Measurements from ENCODE around the gene DTL. TPM values are rescaled to one million over a fixed set of nuclear protein-coding genes. Genes with fewer than 3 reads are reported as not detected.
A peak's percentile ranks its signal among the peaks of the same experiment; 100 is the strongest.

DTL gene, protein sequence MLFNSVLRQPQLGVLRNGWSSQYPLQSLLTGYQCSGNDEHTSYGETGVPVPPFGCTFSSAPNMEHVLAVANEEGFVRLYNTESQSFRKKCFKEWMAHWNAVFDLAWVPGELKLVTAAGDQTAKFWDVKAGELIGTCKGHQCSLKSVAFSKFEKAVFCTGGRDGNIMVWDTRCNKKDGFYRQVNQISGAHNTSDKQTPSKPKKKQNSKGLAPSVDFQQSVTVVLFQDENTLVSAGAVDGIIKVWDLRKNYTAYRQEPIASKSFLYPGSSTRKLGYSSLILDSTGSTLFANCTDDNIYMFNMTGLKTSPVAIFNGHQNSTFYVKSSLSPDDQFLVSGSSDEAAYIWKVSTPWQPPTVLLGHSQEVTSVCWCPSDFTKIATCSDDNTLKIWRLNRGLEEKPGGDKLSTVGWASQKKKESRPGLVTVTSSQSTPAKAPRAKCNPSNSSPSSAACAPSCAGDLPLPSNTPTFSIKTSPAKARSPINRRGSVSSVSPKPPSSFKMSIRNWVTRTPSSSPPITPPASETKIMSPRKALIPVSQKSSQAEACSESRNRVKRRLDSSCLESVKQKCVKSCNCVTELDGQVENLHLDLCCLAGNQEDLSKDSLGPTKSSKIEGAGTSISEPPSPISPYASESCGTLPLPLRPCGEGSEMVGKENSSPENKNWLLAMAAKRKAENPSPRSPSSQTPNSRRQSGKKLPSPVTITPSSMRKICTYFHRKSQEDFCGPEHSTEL
- total RNA-seq (2021; ENCODE audit: unreplicated experiment) (41.0 TPM), Bru-seq, nascent RNA (percentile 85 among the genes with signal in this experiment), BruChase-seq, experiment 1, labeled RNA remaining after a 6-hour chase (percentile 65 among the genes with signal in this experiment), BruChase-seq, experiment 2, labeled RNA remaining after a 2-hour chase (percentile 71 among the genes with signal in this experiment)
- polyA plus RNA-seq (2012): 11.1 and 20.1 TPM in 2 replicates
- long read RNA-seq, full-length matches to known transcripts: 27 of 70 reads
- long read RNA-seq, partial matches to known transcripts: 40 of 70 reads
- long read RNA-seq, other reads (novel, unspliced or antisense): 3 of 70 reads

DNA sequence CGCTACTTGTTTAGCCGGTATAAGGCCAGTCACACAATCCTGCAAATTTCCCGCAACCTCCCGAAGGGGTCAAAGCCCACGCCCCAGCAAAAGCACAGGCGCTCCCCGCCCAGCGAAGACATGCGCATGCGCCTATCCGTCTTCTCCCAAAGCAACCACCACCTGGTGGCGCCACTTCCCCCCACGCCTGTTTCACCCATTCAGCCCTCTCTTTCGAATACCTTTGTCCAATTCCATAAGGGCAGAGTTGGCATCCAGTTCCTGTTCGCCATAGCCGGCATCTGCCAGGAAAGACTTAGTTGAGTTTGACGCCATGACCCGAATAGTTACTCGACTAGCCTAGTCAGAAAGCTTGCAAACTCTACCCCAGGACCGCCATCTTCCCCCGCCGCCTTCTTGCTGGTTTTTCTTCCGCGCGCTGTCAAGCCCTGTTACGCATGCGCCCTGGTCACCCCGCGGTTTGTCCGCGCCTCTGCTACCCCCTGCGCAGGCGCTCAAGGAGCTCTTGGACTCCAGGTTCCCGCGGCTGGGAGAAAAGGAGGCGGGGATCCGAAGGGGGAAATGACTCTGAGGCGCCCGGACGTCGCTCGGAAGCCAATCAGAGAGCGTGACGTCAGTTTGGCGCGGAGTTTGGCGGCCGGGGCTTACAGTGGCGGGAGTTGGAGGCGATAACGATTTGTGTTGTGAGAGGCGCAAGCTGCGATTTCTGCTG is at the start of gene DTL, which contains the start of gene INTS7:
DTL (plus strand) TSS at position 626 of the 712 bp plus-strand sequence. CDS start 143 bp downstream, outside the sequence.
INTS7 (minus strand) TSS at position 435 of the 712 bp plus-strand sequence; CDS start at position 315, 120 bp downstream.
- H3K4me2 ChIP-seq (ENCODE audit: low read length): peak within 1 kb of the TSS; percentile 95
- peak within 1 kb of the TSS; percentile 92 for H3K9ac ChIP-seq (ENCODE audit: low read length)
- H3K27ac ChIP-seq (ENCODE audit: low read depth, low read length): peak within 1 kb of the TSS; percentile 71
- H3K4me3 ChIP-seq (replicated peaks in 1 of 2; ENCODE audit: low read depth in 1 of 2, low read length in 2 of 2): peak within 1 kb of the TSS; percentile 88
- H3K36me3 ChIP-seq (ENCODE audit: control insufficient read depth in 1 of 2, insufficient read depth in 2 of 2, low read length in 2 of 2): peaks cover 0 to 7% of the 10 kb centered on the region in 2 experiments; a peak in 3 of 4 replicates
- DNase-seq (ENCODE audit: low read depth, low spot score): peak; percentile 98
- peak; percentile 88 for ATAC-seq
- H3K27me3 ChIP-seq (ENCODE audit: insufficient read depth, low read length): no peaks in the 10 kb centered on the region
- peaks cover 13% of the 10 kb centered on the region; the same call in 1 of the 2 replicates for H4K20me1 ChIP-seq (ENCODE audit: insufficient read depth)
- H3K9me2 ChIP-seq (ENCODE audit: insufficient read depth): no peaks in the 10 kb centered on the region
- intact Hi-C loops (cut with micrococcal nuclease): loop anchor here (1.0 to 5.0 kb wide), 5 partner anchors 23 to 1668 kb away; partner anchors contain the start of gene PPP2R5A
- H2AFZ ChIP-seq (ENCODE audit: low read depth, low read length, poor library complexity, severe bottlenecking): no peak within 1 kb of the TSS
- CTCF ChIA-PET: interaction anchor here (0.6 to 3.4 kb wide), 53 partner anchors 9 to 981 kb away, joined by 3 to 72 read pairs (median 4); partner anchors contain the start of genes ANGEL2 and PACC1
- RAD21 ChIA-PET (ENCODE audit: low non-redundant PET in 1 of 2, low total read pairs in 2 of 2, uncharacterized antibody in 2 of 2, unreplicated experiment in 2 of 2): interaction anchor here (0.6 to 1.8 kb wide), 7 partner anchors 23 to 420 kb away, joined by 3 to 12 read pairs (median 4); partner anchors contain the start of gene NEK2 (in 1 of the 2)
- POLR2A ChIA-PET: interaction anchor here (0.8 to 2.1 kb wide), 10 partner anchors 11 to 573 kb away, joined by 3 to 11 read pairs (median 4); partner anchors contain the start of gene ATF3
- TSS peak; percentile 74 for BruUV-seq (replicated peaks)
- no peak for TF ChIP-seq CBX3 (IDR thresholded peaks at IDR 0.05; ENCODE audit: low read depth)
- no peak for TF ChIP-seq EZH2 (IDR thresholded peaks at IDR 0.05)
- no peak; the same call in 1 of the 2 replicates for TF ChIP-seq SRF (IDR thresholded peaks at IDR 0.05; ENCODE audit: low read depth)
- TF ChIP-seq ZNF274 (IDR thresholded peaks at IDR 0.05; ENCODE audit: low read depth, low read length): no peak
- TF ChIP-seq ZFX (IDR thresholded peaks at IDR 0.05): no peak
- TF ChIP-seq, protein P1, sequence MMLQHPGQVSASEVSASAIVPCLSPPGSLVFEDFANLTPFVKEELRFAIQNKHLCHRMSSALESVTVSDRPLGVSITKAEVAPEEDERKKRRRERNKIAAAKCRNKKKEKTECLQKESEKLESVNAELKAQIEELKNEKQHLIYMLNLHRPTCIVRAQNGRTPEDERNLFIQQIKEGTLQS (IDR thresholded peaks at IDR 0.05): no peak
- no peak for TF ChIP-seq TCF7L2 (IDR thresholded peaks at IDR 0.05; ENCODE audit: borderline replicate concordance, extremely low read depth, insufficient read depth, insufficient read length)
- TF ChIP-seq SIN3A (IDR thresholded peaks at IDR 0.05; ENCODE audit: low read depth): peak; percentile 99
- peak; percentile 87 for TF ChIP-seq YY1 (IDR thresholded peaks at IDR 0.05; ENCODE audit: extremely low read depth, insufficient replicate concordance, low read depth, low read length)
- TF ChIP-seq EZH2phosphoT487 (IDR thresholded peaks at IDR 0.05; ENCODE audit: borderline replicate concordance): no peak
- TF ChIP-seq, protein P2, sequence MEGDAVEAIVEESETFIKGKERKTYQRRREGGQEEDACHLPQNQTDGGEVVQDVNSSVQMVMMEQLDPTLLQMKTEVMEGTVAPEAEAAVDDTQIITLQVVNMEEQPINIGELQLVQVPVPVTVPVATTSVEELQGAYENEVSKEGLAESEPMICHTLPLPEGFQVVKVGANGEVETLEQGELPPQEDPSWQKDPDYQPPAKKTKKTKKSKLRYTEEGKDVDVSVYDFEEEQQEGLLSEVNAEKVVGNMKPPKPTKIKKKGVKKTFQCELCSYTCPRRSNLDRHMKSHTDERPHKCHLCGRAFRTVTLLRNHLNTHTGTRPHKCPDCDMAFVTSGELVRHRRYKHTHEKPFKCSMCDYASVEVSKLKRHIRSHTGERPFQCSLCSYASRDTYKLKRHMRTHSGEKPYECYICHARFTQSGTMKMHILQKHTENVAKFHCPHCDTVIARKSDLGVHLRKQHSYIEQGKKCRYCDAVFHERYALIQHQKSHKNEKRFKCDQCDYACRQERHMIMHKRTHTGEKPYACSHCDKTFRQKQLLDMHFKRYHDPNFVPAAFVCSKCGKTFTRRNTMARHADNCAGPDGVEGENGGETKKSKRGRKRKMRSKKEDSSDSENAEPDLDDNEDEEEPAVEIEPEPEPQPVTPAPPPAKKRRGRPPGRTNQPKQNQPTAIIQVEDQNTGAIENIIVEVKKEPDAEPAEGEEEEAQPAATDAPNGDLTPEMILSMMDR (IDR thresholded peaks at IDR 0.05 in 2 of 3, conservative IDR thresholded peaks at IDR 0.05 in 1 of 3; ENCODE audit: borderline replicate concordance in 1 of 3, insufficient read depth in 1 of 3, low read depth in 2 of 3, low read length in 2 of 3): peak in 2 of 3 experiments; percentile 63 to 83; a peak in 5 of 6 replicates
- TF ChIP-seq RAD21 (IDR thresholded peaks at IDR 0.05; ENCODE audit: low read depth): peak; percentile 25; the same call in 1 of the 2 replicates
- TF ChIP-seq POLR2A (IDR thresholded peaks at IDR 0.05; ENCODE audit: borderline replicate concordance, extremely low read depth, insufficient read depth, insufficient read length): peak; percentile 86
- TF ChIP-seq SP1 (IDR thresholded peaks at IDR 0.05; ENCODE audit: low read depth): peak; percentile 78
- TF ChIP-seq POLR2AphosphoS5 (IDR thresholded peaks at IDR 0.05; ENCODE audit: low read depth, low read length): peak; percentile 90
- TF ChIP-seq, protein P3, sequence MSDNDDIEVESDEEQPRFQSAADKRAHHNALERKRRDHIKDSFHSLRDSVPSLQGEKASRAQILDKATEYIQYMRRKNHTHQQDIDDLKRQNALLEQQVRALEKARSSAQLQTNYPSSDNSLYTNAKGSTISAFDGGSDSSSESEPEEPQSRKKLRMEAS (IDR thresholded peaks at IDR 0.05): peak; percentile 84
- H3K79me2 ChIP-seq (ENCODE audit: insufficient read depth, low read length): peaks cover 90% of the 10 kb centered on the region
- no peaks in the 10 kb centered on the region for H3K9me3 ChIP-seq (ENCODE audit: control insufficient read depth in 1 of 2, insufficient read depth in 1 of 2, low read depth in 1 of 2, low read length in 2 of 2)
- H3K4me1 ChIP-seq (ENCODE audit: control insufficient read depth in 1 of 2, insufficient read depth in 2 of 2, low read length in 2 of 2): peaks cover 18 to 41% of the 10 kb centered on the region in 2 experiments

All from HCT116 (cell line).